GM12878 (cell line): Measurements from ENCODE around the gene ST6GAL2.

ENCODE experiments used
- CTCF ChIP-seq, 3 experiments: IDR thresholded peaks in 2 of 3; conservative IDR thresholded peaks in 1 of 3; 2 replicates each; pipeline ENCODE4 v1.5.1; 2011; ENCODE audit warnings: low read depth in 3 of 3, low read length in 3 of 3, mild to moderate bottlenecking in 3 of 3, control low read depth in 2 of 3, moderate library complexity in 2 of 3, inconsistent platforms in 1 of 3, mixed read lengths in 1 of 3; ENCODE audit not compliant: control insufficient read depth in 2 of 3, insufficient read depth in 1 of 3; ENCODE audit errors: extremely low read depth in 1 of 3
- EGR1 ChIP-seq, 2 experiments: IDR thresholded peaks; 1 replicate in 1 of 2; 2 replicates in 1 of 2; pipeline ENCODE4 v1.6.1; 2011 to 2012; ENCODE audit warnings: low read depth in 2 of 2, low read length in 2 of 2, borderline replicate concordance in 1 of 2, mild to moderate bottlenecking in 1 of 2, moderate library complexity in 1 of 2
- LARP7 ChIP-seq: fragments of 450-650 bp; IDR thresholded peaks from 2 replicates; pipeline ENCODE4 v1.6.1; 2017; ENCODE audit warnings: mild to moderate bottlenecking
- PAX5 ChIP-seq: IDR thresholded peaks from 2 replicates; pipeline ENCODE4 v1.6.1; 2011; ENCODE audit warnings: low read depth, low read length, borderline replicate concordance
- POLR2A ChIP-seq: IDR thresholded peaks from 2 replicates; pipeline ENCODE4 v1.6.1; 2011; ENCODE audit warnings: low read depth, mild to moderate bottlenecking, low read length
- SUZ12 ChIP-seq: fragments of 200-600 bp; sonication (generic); IDR thresholded peaks from one replicate; pipeline ENCODE4 v1.6.1; 2018; ENCODE audit warnings: antibody characterized with exemption, mild to moderate bottlenecking; ENCODE audit not compliant: unreplicated experiment
- TCF3 ChIP-seq: IDR thresholded peaks from 2 replicates; pipeline ENCODE4 v1.6.1; 2012; ENCODE audit warnings: low read depth, mild to moderate bottlenecking, low read length, borderline replicate concordance; ENCODE audit not compliant: insufficient read depth
- ZBTB33 ChIP-seq: fragments of 450-650 bp; IDR thresholded peaks from 2 replicates; pipeline ENCODE4 v1.6.1; 2017; ENCODE audit warnings: mild to moderate bottlenecking
- ZBTB40 ChIP-seq: fragments of 450-650 bp; IDR thresholded peaks from 2 replicates; pipeline ENCODE4 v1.6.1; 2016; ENCODE audit warnings: mild to moderate bottlenecking, moderate library complexity, borderline replicate concordance
- TF ChIP-seq, protein P1 (sequence below): IDR thresholded peaks from 2 replicates; pipeline ENCODE4 v1.6.1; 2012; ENCODE audit warnings: mild to moderate bottlenecking, low read depth, low read length

GRCh38 chr2:106800976-106801655 is 84.9 kb downstream of the ST6GAL2 start:
- no peak for TF ChIP-seq CTCF (IDR thresholded peaks at IDR 0.05 in 2 of 3, conservative IDR thresholded peaks at IDR 0.05 in 1 of 3; ENCODE audit: control insufficient read depth in 2 of 3, extremely low read depth in 1 of 3, insufficient read depth in 1 of 3, low read depth in 3 of 3, low read length in 3 of 3)
- TF ChIP-seq TCF3: no peak
- no peak for TF ChIP-seq LARP7
- TF ChIP-seq EGR1 (IDR thresholded peaks at IDR 0.05; ENCODE audit: borderline replicate concordance in 1 of 2, low read depth in 2 of 2, low read length in 2 of 2): no peak
- no peak for TF ChIP-seq POLR2A
- TF ChIP-seq ZBTB33: no peak
- TF ChIP-seq, protein P1, sequence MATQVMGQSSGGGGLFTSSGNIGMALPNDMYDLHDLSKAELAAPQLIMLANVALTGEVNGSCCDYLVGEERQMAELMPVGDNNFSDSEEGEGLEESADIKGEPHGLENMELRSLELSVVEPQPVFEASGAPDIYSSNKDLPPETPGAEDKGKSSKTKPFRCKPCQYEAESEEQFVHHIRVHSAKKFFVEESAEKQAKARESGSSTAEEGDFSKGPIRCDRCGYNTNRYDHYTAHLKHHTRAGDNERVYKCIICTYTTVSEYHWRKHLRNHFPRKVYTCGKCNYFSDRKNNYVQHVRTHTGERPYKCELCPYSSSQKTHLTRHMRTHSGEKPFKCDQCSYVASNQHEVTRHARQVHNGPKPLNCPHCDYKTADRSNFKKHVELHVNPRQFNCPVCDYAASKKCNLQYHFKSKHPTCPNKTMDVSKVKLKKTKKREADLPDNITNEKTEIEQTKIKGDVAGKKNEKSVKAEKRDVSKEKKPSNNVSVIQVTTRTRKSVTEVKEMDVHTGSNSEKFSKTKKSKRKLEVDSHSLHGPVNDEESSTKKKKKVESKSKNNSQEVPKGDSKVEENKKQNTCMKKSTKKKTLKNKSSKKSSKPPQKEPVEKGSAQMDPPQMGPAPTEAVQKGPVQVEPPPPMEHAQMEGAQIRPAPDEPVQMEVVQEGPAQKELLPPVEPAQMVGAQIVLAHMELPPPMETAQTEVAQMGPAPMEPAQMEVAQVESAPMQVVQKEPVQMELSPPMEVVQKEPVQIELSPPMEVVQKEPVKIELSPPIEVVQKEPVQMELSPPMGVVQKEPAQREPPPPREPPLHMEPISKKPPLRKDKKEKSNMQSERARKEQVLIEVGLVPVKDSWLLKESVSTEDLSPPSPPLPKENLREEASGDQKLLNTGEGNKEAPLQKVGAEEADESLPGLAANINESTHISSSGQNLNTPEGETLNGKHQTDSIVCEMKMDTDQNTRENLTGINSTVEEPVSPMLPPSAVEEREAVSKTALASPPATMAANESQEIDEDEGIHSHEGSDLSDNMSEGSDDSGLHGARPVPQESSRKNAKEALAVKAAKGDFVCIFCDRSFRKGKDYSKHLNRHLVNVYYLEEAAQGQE: no peak
- no peak for TF ChIP-seq SUZ12
- no peak for TF ChIP-seq ZBTB40
- no peak for TF ChIP-seq PAX5
